Right atrium auricular region (tissue), 2 donors: ENCODE results near the gene BTBD16. TPM values are rescaled to one million over a fixed set of nuclear protein-coding genes. Genes with fewer than 3 reads are reported as not detected.

Source experiments
- DNase-seq: peaks from one replicate; pipeline ENCODE4 v3.0.0-alpha.2; 2019; ENCODE audit warnings: low spot score
- H3K27ac ChIP-seq, 2 donors: fragments of 200-600 bp; sonication (generic); 1 replicate in 1 of 2; 2 replicates in 1 of 2; pipeline ENCODE4 v1.5.1; 2016 to 2019
- H3K27me3 ChIP-seq, 2 donors: fragments of 200-600 bp; sonication (generic); one replicate each; pipeline versions ENCODE4 v1.5.1 to v1.6.0; 2017 to 2019
- H3K36me3 ChIP-seq: fragments of 200-600 bp; sonication (generic); one replicate; pipeline ENCODE4 v1.5.1; 2016
- H3K4me1 ChIP-seq, 2 donors: fragments of 200-600 bp; sonication (generic); one replicate each; pipeline versions ENCODE4 v1.5.1 to v1.6.0; 2017 to 2019
- H3K4me3 ChIP-seq, 2 donors: fragments of 200-600 bp; sonication (generic); 1 replicate in 1 of 2; 2 replicates in 1 of 2; pipeline ENCODE4 v1.5.1; 2017 to 2019; ENCODE audit warnings: mild to moderate bottlenecking in 1 of 2, moderate library complexity in 1 of 2
- H3K9me3 ChIP-seq, 2 donors: fragments of 200-600 bp; sonication (generic); one replicate each; pipeline ENCODE4 v1.5.1; 2019
- CTCF ChIP-seq, 2 donors: fragments of 200-600 bp; sonication (generic); IDR thresholded peaks; one replicate each; pipeline ENCODE4 v1.5.1; 2019; ENCODE audit warnings: antibody characterized with exemption in 2 of 2
- total RNA-seq, 2 donors: library from RNA; depleted of rRNA; stranded (reverse); fragments of >200 nt; gene quantifications; one replicate each; pipeline ENCODE4 v1.1.0, GENCODE V29; 2016

Gene BTBD16
- total RNA-seq, 2 donors from 2014 or later: not detected

GRCh38 chr10:122331100-122331499 lies 60.0 kb downstream of the BTBD16 start:
- H3K4me1 ChIP-seq: no peaks in the 10 kb centered on the region
- TF ChIP-seq CTCF (IDR thresholded peaks at IDR 0.05): no peak
- H3K27ac ChIP-seq: no peak overlapping the region
- DNase-seq: no peak
- H3K9me3 ChIP-seq: no peaks in the 10 kb centered on the region
- no peaks in the 10 kb centered on the region for H3K27me3 ChIP-seq
- no peak overlapping the region for H3K4me3 ChIP-seq
- no peaks in the 10 kb centered on the region for H3K36me3 ChIP-seq

- no peak for DNase-seq
- no peaks in the 10 kb centered on the region for H3K9me3 ChIP-seq
- no peak for TF ChIP-seq CTCF (IDR thresholded peaks at IDR 0.05)
- no peaks in the 10 kb centered on the region for H3K4me1 ChIP-seq
- H3K4me3 ChIP-seq: no peak overlapping the region
- no peaks in the 10 kb centered on the region for H3K36me3 ChIP-seq
- H3K27me3 ChIP-seq: no peaks in the 10 kb centered on the region
- H3K27ac ChIP-seq: no peak overlapping the region
Measured at GRCh38 chr10:122331615-122332446, 60.7 kb downstream of the BTBD16 start.

- no peaks in the 10 kb centered on the region for H3K36me3 ChIP-seq
- H3K4me1 ChIP-seq: no peaks in the 10 kb centered on the region
- H3K27me3 ChIP-seq: no peaks in the 10 kb centered on the region
- H3K9me3 ChIP-seq: no peaks in the 10 kb centered on the region
- H3K27ac ChIP-seq: no peak overlapping the region
- TF ChIP-seq CTCF (IDR thresholded peaks at IDR 0.05): no peak
- no peak overlapping the region for H3K4me3 ChIP-seq
- DNase-seq: peak; percentile 43
Measured at GRCh38 chr10:122333037-122333436, 61.9 kb downstream of the BTBD16 start.

- H3K9me3 ChIP-seq: no peaks in the 10 kb centered on the region
- no peaks in the 10 kb centered on the region for H3K27me3 ChIP-seq
- H3K27ac ChIP-seq: no peak overlapping the region
- TF ChIP-seq CTCF (IDR thresholded peaks at IDR 0.05): no peak
- no peak overlapping the region for H3K4me3 ChIP-seq
- H3K36me3 ChIP-seq: no peaks in the 10 kb centered on the region
- H3K4me1 ChIP-seq: peaks cover 0 to 12% of the 10 kb centered on the region in 2 donors
- no peak for DNase-seq
Measured at GRCh38 chr10:122336332-122336731, 65.2 kb downstream of the BTBD16 start.

- DNase-seq: no peak
- Histone ChIP-seq H3K27me3 (no peaks in the 10 kb centered on the region), H3K27ac (no peak overlapping the region), H3K36me3 (no peaks in the 10 kb centered on the region), H3K4me1 (peaks cover 0 to 17% of the 10 kb centered on the region in 2 donors), H3K4me3 (no peak overlapping the region), H3K9me3 (no peaks in the 10 kb centered on the region)
- no peak for TF ChIP-seq CTCF (IDR thresholded peaks at IDR 0.05)
Measured at GRCh38 chr10:122336961-122337360, 65.9 kb downstream of the BTBD16 start.
